NCI-H446 (cell line): Measurements from ENCODE around the gene NEUROD2.

Source experiments
- DNase-seq, 2 experiments: peaks; one replicate each; lab custom pipeline; 2025; lab: John Stamatoyannopoulos, UW

NEUROD2 gene

DNA sequence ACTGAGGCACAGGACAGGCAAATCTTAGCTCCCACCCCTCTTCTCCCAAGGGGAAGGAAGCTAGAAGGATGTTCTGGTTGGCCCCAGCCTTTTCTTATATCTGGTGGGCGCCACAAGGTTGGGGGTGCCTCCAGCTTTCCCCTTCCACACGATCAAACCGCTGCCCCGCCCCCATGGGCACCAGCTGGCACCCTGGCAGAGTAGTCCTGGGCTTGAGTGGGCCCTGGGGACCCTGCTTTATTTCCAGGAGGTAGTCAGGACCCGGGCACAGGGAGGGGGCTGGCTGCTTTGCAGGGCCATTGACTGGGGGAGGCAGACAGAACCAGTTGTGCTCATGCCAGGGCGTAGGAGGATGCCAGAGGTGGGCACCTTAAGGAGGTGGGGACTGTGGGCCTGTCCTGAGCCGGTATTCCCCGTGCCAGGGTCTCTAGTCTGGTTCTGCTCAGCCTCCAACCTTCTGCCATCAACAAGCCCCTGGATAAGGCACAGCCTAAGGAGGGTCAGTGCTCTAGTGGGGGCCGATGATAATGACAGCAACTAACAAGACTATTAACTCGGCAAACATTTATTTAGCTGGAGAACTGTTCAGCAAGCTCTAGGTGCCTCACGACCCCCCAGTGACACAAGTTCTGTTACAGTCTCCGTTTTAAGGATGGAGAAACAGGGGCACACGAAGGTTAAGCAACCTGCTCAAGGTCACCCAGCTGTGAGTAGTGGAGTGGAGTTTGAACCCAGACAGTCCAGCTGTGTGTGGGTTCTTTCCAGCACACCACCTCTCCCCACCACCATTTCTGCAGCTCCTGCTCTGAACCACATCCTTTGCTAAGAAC lies 11.5 kb upstream of the NEUROD2 start:
- no peak for DNase-seq

DNA sequence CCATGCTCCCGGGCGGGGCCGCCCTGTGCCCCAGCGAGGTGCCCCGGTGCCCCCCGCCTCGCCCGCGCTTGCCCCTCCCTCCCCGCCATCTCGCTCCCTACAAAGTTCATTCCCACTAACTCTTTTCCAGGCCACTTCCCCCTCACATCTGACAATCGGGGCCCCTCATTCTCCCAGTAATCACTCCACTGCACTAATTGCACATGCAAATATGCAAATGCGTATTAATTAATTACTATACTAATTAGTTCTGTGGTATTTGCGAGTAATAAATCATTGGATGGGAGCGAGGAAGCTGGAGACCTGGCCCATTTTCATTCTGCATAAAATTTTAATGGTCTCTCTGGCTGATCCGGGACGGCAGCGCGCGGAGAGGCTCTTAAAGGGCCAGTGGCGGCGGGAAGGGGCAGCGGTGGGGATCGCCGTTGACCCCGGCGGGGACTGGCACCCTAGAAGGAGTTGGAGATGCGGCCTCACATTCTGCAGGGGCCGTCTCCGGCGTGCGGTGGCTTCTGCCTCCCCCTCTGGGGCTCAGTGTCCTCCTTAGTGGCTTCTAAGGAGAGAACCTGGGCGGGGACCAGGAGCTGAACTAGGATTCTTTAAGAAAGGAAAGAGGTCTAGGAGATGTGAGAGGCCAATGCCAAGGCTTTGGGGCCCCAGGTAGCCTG lies 10.7 kb upstream of the NEUROD2 start:
- DNase-seq, result peak in 1 of 2 experiments; percentile 28

DNA sequence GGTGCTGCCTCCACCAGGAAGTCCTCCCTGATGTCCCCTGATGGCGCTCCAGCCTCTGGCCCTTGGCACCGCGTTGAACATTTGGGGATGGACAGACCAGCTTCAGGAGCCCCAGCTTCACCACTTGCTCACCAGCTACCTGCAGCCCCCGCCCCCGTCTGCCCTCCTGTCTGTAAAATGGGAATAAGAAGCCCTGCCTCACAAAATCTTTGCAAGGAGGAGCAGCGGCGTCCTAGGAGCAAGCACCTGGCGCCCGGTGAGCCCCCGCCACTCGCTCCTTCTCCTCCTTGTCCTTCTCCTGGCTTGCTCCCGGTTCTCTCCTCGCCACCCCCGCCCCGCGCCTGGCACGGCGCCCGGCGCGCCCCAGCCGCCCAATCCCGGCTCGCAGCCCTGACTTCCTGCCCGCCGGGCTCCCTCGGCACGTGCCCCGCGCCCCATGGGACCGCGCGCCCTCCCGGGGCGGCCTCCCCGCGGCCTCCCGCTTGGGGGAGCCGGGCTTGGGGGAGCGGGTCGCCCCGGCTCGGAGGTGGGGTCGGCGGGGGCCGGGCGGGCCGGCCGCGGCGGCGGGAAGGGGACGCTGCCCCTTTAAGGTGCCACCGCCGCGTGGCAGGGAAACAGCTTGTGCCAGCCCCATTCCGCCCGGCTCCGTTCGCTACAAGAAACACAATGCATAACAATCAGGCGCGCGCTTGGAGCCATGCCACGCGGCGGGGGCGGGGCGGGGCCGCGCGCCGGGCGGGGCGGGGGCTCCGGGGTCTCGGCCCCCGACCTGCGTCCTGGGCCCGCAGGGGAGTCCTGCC lies 9.9 kb upstream of the NEUROD2 start:
- DNase-seq, result peak in 1 of 2 experiments; percentile 73

DNA sequence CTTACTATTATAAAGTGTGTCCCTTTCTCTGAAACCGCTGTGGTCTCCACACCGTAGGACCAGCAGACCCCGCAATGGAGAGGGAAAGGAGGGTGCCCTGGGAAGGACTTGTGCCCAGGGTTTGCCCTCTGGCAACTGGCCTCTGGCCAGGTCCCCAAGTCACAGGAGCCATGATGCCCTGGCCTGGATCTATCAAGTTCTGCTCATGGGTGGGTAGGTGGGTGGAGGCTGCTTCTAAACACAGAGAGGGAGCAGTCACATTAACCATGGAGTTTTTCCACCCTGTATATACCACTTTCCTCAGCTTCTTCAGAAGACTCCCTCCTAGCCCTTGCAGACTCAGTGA lies 9.4 kb upstream of the NEUROD2 start:
- no peak for DNase-seq

DNA sequence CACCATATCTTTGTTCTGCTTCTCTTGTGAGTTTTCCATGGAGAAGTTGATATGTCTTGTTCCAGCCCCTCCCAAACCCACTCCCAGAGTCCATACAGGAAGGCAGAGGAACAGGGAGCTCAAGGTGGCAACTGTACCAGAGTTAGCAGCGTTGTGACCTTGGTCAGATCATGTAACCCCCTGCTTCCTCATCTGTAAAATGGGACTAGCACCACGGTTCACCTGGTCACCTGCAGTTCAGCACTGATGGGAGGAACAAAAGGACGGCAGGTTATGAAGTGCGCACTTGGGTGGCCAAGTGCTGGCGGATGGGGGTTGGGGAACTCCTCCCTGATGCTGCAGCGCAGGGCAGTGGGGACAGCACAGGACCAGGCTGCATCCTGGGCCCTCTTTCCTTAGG lies 7.7 kb upstream of the NEUROD2 start:
- no peak for DNase-seq

DNA sequence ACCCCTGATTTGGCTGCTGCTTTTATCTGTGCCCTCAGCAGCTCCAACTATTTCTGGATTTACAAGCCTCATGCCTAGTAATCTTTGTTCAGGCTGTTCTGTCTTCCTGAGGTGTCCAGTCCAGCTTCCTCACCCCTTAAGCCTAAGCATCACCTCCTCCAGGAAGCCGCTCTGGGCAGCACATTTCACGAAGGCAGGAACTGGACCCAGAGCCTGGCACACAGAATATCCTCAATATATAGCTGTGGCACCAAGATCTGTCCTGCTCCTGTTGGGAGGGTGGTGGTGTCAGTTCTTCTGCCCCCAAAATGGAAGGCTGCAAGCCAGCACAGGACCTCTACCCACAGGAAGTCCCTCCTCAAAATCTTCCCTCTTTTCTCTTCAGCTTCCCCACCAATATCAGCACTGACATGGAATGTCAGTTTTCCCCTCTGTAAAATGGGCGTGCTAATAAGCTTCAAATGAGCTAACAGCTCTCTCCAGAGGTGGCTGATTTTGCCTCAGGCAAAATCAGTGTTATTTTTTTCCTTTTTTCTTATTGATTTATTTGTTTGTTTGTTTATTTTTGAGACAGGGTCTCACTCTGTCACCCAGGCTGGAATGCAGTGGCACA lies 6.9 kb upstream of the NEUROD2 start:
- no peak for DNase-seq

DNA sequence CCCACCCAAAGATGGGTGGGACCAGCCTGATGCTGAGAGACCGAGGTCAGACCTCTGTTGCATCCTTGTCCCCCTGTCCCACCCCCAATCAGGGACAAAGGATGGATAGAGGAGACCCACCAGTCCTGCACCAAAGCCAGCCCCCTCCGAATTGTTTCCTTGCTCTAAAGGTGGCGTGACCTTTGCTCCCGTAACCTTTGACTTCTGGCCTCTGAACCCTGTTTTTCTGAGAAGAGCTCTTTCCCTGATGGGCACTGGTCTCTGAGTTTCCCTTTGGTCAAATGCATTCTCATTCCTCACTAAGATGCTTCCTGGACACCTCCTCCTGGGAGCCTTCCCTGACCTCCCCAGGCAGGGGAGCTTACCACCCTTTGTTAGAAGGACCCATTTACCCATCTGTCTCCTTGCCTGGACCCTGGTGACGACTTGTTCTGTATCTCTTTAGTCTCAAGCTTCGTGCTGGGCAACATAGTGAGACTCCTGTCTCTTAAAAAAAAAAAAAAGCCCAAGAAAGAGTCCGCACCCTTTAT lies 5.3 kb upstream of the NEUROD2 start:
- no peak for DNase-seq

DNA sequence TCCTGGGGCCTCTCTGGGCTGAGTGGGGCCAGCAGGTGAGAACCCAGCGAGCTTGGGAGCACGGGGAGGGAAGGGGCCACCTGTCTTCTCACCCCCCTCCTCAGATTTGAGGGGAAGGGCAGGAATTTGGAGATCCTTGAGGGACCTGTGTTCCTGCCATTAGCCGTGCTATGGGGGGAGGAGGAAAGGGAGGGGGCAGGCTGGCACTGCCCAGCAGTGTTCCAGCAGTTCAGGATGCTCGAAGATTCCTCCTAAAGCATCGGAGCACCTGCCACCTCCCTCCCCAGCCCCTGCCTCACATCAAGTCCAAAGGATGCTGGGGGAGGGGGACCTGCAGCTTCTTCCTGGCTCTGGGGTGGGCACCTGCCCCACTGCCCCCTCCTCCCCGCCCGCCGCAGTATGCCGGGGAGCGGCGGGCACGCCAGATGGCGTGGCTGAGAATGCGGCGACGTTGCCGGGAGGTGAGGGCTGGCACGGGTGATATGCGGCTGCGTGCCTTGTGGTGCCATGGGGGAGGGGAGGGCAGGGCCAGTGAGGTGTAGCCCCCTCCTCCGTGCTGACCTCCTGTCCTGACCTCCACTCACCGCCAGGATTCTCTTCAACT lies 4.7 kb upstream of the NEUROD2 start:
- no peak for DNase-seq

DNA sequence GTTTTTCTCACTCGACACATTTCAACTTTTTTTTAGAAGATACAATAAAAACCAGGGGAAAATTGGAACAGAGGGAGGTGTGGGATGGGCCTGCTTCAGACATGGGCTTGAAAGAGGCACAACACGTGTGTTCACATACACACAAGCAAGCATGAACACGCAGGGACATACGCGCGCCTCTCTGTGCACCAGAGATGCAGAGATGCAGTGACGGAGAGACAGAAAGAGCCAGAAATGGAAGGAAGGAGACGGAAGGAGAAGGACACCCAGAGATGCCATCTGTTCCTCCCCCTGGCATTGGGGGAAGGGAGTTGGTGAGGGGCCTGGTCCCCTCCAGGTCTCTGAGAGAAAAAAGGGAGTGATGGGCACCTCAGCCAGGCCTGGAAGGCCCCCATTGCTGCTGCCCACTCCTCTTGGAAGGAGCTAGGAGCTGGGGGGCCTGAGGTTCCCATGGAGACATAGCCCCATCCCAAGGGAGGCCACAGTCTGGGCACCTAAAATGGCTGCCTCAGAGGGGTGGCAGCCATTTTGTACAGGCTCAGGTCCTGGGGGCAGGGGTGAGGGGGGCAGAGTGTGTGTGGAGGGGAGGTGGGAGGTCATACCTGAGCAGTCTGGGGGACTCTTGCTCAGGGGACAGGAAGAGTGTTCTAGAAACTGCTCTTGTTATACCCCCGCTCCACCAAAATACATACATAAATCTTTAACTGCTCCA lies 3.8 kb upstream of the NEUROD2 start:
- no peak for DNase-seq

DNA sequence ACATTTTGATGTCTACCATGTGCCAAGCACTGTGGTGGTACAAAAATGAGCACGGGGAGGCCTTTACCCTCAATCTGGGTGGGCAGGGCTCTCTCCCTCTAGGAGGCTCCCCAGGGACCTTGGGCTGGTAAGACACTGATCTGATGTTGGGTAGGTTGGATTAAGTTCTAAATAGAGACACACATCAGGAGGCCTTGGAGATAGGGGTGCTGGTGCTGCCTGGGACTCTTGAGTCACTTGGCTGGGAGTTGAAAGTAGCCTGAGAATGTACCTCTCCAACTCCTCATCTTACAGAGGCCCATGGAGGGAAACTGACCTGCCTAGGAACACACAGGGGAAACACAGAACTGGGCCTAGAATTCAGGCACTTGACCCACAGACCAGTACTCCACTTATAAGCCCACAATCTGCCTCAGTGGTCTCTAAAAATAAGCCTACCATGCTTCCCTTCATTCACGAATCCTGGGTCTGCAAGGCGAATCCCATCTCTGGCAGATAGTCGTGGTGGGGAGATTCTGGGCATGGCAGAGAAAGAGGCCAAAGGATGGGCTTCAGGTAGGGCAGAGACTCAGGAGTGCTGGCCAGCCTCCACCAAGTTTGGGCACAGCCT lies 1.8 kb upstream of the NEUROD2 start:
- no peak for DNase-seq

DNA sequence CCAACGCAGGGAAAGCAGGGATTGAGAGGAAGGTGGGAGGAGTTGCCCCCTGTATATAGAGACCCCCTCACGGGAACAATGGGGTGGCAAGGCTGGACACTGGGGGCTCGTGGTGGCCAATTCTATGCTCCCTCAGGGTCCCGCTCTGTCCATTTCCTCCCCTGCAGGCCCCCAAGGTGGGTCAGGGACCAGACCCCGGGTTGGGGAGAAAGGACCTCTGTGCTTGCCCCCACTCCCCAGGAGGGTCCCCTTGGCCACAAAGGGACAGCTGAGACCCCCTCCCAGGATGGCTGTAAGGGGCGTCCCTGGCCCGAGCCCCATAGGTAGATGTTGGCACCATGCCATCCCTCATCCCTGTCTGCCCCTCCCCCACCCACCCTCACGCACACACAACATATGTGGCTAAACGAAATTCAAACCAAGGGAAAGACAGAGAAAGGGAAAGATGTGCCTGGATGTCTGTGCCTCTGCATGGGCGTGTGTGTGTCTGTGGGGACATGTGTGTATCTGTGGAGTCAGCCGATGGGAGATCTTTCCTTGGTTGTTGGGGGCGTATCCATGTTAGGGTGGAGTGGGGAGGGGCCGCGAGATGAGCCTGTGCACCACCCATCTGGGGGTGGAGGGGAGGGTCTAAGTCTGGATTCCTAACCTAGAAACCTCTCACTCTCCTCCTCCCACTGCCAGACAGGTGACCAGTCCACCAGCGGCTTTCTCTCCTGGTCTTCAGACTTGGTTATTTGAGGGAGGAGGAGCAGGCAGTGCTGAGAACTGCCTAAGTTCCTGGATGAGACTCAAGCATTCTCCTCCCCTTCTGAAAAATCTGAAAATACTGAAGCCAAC lies 642 bp upstream of the NEUROD2 start:
- DNase-seq, result peak in 1 of 2 experiments; percentile 40

DNA sequence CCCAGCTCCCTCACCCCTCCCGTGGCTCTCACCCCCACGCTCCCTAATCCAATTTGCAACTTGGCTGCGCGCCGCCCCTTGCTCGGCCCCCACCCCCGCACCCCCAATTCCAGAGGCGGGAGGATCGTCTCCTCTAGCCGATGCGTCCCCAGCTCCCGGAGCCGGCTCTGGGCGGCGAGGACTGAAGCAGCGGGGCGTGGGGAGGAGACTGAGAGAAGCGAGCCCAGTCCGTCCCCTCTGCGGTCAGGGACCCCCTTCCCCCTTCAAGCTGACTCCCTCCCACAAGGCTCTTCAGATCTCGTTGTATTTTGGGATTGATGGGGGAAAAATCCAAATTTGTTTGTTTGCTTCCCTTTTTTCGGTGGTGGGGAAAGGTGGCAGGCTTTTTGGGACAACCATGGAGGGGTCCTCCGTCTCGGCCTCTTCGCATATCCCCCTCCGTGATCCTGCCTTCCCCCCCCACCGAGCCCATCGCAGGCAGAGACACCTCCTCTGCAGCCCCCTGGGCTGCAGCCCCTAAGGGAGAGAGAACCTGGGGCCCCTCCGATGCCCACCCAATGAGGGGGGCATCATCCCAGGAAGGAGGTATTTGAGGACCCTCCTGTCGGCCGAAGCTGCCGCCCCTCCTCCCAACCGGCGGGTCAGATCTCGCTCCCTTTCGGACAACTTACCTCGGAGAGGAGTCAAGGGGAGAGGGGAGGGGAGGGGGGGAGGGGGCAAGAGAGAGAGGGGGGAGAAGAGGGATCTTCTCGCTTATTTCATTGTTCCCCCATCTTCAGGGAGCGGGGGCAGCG lies 466 bp downstream of the NEUROD2 start:
- no peak for DNase-seq

DNA sequence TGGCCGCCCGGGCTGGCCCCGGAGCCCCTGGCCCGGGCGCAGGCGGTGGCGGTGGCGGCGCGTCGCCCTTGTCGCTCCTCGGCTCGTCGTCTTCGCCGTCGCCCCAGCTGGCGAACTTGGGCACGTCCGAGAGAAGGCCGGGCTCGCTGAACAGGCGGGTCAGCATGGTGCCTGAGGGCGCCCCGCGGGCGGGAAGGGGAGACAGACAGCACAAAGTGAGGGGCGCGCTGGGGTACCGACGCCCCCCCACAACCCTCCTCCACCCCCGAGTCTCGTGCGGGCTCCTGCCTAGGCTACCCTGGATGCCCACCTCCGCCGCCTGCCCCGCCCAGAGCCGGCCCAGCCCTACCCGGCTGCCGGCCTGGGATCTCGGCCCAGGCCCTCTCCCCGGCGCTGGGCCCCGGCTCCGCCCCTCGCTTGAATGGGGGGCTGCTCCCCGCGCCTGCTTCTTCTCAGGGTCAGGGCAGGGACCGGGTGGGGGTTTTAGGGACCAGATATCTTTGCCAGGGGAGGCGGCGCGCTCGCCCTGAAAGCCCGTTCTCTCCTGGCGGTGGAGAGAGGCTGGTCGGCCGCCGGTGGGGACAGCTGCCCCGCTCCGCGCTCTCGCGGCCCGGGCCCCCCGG lies 1.2 kb downstream of the NEUROD2 start:
- no peak for DNase-seq

DNA sequence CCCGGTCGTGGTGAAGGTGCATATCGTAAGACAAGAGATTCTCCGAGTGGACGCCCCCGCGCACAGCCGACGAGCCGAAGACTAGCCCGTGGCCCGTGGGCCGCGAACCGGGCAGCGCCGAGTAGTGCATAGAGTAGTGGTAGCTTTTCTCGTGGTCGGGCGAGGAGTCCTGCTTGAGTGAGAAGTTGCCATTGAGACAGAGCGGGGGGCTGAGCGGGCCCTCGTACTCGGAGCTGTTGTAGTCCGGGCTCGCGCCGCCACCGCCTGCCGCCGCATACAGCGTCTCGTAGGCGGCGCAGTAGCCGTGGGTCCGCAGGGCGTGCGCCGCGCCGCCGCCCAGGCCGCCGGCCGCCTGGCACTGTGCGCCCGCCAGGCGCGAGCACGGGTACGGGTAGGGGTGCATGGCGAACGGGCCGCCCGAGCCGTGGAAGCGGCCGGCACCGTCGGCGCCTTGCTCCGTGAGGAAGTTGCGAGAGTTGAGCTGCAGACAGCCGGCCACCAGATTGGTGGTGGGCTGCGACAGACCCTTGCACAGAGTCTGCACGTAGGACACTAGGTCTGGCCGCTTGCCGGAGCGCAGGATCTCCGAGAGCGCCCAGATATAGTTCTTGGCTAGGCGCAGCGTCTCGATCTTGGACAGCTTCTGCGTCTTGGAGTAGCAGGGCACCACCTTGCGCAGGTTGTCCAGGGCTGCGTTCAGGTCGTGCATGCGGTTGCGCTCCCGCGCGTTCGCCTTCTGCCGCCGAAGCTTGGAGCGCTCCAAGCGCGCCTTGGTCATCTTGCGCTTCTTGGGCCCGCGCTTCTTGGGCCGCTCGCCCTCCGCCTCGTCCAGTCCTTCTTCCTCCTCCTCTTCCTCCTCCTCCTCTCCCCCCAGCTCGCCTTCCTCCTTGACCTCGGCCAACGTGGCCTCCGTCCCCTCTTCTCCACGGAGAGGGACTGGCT lies 2.0 kb downstream of the NEUROD2 start:
- no peak for DNase-seq

DNA sequence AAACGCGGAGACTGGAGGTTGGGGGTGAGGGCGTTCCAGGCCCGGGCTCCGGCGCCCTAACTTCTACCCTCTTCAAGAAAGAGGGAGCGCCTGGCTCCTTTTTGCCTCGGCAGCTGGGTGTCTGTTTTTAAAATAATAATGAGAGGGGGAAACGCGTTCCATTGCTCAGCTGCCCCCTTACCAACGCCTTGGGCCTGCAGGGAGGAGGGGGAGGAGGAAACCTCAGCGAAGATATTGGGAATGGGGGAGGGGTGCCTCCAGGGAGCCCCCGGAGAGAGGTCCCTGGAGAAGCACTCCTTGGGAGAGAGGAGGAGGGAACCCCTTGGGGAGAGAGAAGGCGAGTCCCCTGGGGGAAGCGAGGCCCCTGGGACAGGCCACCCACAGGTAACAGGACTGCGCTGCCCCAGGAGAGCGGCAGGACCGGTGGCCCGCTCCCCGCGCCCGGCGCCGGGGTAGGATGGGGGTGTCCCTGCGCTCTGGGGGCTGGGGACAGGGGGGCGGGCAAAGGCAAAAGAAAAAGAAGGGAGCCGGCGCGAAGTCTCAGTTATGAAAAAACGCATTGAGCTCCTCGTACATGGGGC lies 2.7 kb downstream of the NEUROD2 start:
- no peak for DNase-seq

DNA sequence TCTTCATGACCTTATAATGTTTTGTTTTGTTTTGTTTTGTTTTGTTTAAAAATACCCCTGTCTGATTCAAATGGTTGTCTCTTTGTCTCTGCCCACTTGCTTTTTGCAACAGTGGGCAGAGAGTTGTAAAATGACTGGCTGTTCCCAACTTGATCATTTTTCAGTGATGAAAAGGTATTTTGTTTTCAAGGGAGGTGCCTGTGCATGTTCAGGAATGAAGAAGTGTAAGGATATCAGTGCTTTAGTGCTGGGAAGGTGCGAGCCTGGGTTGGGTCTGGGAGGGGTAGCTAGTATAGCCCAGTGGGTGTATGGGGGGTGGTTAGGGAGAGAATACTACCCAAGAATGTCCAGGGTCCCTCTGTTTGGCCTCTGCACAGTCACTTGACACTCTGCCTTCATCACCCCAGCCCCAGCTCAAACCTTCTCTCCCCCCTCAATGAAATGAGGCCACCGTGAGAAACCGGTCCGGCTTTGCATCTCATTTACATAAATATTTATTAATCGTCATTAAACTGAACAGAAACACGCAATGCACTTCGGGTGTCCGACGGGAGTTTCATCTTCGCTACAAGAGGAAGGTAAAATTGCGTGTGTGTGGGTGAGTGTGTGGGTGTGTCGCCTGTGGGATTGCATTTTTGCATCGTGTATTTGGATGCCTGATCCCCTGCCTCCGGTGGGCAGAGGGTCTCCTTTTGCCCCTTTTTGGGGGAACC lies 4.3 kb downstream of the NEUROD2 start:
- DNase-seq, result no peak
